SK-N-SH treated with all-trans-retinoic acid at 6 μM for 48 hours (cell line): ENCODE measurements around the gene DRAM1.

ENCODE experiments used
- CSRNP3 ChIP-seq: fragments of 250-450 bp; sonication (Bioruptor Pico); IDR thresholded peaks from 2 replicates; pipeline ENCODE4 v1.5.1; 2021; ENCODE audit warnings: mild to moderate bottlenecking, moderate library complexity
- ESRRG ChIP-seq: fragments of 250-450 bp; sonication (Bioruptor Pico); IDR thresholded peaks from 2 replicates; pipeline ENCODE4 v1.6.1; 2021; ENCODE audit warnings: mild to moderate bottlenecking
- ISL1 ChIP-seq: fragments of 250-450 bp; sonication (Bioruptor Pico); IDR thresholded peaks from 2 replicates; pipeline ENCODE4 v2.1.2; 2022; ENCODE audit warnings: mild to moderate bottlenecking, moderate library complexity
- PATZ1 ChIP-seq: fragments of 250-450 bp; sonication (Bioruptor Pico); IDR thresholded peaks from 2 replicates; pipeline ENCODE4 v1.8.0; 2020; ENCODE audit warnings: mild to moderate bottlenecking, moderate library complexity, borderline replicate concordance
- PPARA ChIP-seq: fragments of 250-450 bp; sonication (Bioruptor Pico); IDR thresholded peaks from 2 replicates; pipeline ENCODE4 v1.5.0; 2020; ENCODE audit warnings: mild to moderate bottlenecking, borderline replicate concordance
- TOX ChIP-seq: fragments of 250-450 bp; sonication (Bioruptor Pico); IDR thresholded peaks from 2 replicates; pipeline ENCODE4 v1.8.0; 2021; ENCODE audit warnings: mild to moderate bottlenecking, moderate library complexity, borderline replicate concordance
- ZFP3 ChIP-seq: fragments of 250-450 bp; sonication (Bioruptor Pico); IDR thresholded peaks from 2 replicates; pipeline ENCODE4 v1.5.0; 2020; ENCODE audit warnings: mild to moderate bottlenecking, moderate library complexity
- ZFP30 ChIP-seq: fragments of 450-650 bp; formaldehyde crosslinking; IDR thresholded peaks from 2 replicates; pipeline ENCODE4 v1.5.0; 2022; ENCODE audit warnings: mild to moderate bottlenecking, moderate library complexity
- ZNF70 ChIP-seq: fragments of 450-650 bp; formaldehyde crosslinking; IDR thresholded peaks from 2 replicates; pipeline ENCODE4 v1.5.0; 2020; ENCODE audit warnings: mild to moderate bottlenecking, moderate library complexity
- ZNF8 ChIP-seq: fragments of 450-650 bp; formaldehyde crosslinking; IDR thresholded peaks from 2 replicates; pipeline ENCODE4 v1.5.0; 2020; ENCODE audit warnings: mild to moderate bottlenecking, moderate library complexity
- TF ChIP-seq, protein P1 (sequence below): fragments of 250-450 bp; sonication (Bioruptor Pico); IDR thresholded peaks from 2 replicates; pipeline ENCODE4 v1.5.1; 2020; ENCODE audit warnings: low read depth, mild to moderate bottlenecking, moderate library complexity

GRCh38 chr12:101925361-101925760, 48.0 kb downstream of the DRAM1 start:
- TF ChIP-seq ZFP30 (CRISPR knock-in tag), result no peak
- no peak for TF ChIP-seq PPARA (CRISPR knock-in tag)
- TF ChIP-seq PATZ1 (CRISPR knock-in tag), result no peak
- TF ChIP-seq CSRNP3 (CRISPR knock-in tag), result no peak
- TF ChIP-seq ZNF70 (CRISPR knock-in tag), result no peak
- TF ChIP-seq TOX, result no peak
- TF ChIP-seq ZNF8 (CRISPR knock-in tag), result no peak
- TF ChIP-seq ISL1 (CRISPR knock-in tag), result no peak
- TF ChIP-seq, protein P1, sequence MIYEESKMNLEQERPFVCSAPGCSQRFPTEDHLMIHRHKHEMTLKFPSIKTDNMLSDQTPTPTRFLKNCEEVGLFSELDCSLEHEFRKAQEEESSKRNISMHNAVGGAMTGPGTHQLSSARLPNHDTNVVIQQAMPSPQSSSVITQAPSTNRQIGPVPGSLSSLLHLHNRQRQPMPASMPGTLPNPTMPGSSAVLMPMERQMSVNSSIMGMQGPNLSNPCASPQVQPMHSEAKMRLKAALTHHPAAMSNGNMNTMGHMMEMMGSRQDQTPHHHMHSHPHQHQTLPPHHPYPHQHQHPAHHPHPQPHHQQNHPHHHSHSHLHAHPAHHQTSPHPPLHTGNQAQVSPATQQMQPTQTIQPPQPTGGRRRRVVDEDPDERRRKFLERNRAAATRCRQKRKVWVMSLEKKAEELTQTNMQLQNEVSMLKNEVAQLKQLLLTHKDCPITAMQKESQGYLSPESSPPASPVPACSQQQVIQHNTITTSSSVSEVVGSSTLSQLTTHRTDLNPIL (CRISPR knock-in tag), result no peak
- TF ChIP-seq ESRRG (CRISPR knock-in tag), result no peak
- TF ChIP-seq ZFP3 (CRISPR knock-in tag), result no peak
